ENCODE data around the gene ARAF. TPM values are rescaled to one million over a fixed set of nuclear protein-coding genes. Genes with fewer than 3 reads are reported as not detected.

The ARAF gene
- total RNA-seq, 1 experiment from 2014 or later = 16.5 TPM

GRCh38 chrX:47570794-47571193, 9.8 kb downstream of the ARAF start:
- Histone ChIP-seq H4K20me1 (ENCODE audit: insufficient read depth, low read depth, low read length) (no peaks in the 10 kb centered on the region), H3K4me2 (ENCODE audit: low read depth, low read length, poor library complexity, severe bottlenecking) (no peak overlapping the region), H2AFZ (ENCODE audit: low read length) (no peak overlapping the region), H3K9me3 (ENCODE audit: low read length) (no peaks in the 10 kb centered on the region), H3K4me1 (ENCODE audit: low read length) (no peaks in the 10 kb centered on the region), H3K9me2 (replicated peaks; ENCODE audit: insufficient read depth, low read length) (no peaks in the 10 kb centered on the region), H3K4me3 (ENCODE audit: low read length) (no peak overlapping the region), H3K27ac (ENCODE audit: low read length) (no peak overlapping the region), H3K27me3 (ENCODE audit: low read length) (no peaks in the 10 kb centered on the region), H3K79me2 (ENCODE audit: low read length) (no peaks in the 10 kb centered on the region), H3K36me3 (ENCODE audit: insufficient read depth, low read length) (no peaks in the 10 kb centered on the region), H3K9ac (ENCODE audit: low read length) (no peak overlapping the region)
- no peak for DNase-seq

DNA sequence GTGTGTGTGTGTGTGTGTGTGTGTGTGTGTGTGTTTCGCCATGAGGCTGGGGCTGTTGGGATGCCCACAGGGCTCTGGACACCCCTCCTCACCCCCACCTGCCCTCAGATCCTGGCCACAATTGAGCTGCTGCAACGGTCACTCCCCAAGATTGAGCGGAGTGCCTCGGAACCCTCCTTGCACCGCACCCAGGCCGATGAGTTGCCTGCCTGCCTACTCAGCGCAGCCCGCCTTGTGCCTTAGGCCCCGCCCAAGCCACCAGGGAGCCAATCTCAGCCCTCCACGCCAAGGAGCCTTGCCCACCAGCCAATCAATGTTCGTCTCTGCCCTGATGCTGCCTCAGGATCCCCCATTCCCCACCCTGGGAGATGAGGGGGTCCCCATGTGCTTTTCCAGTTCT, 10.2 kb downstream of the ARAF start:
- H3K79me2 ChIP-seq (ENCODE audit: low read length) = no peaks in the 10 kb centered on the region
- H3K9ac ChIP-seq (ENCODE audit: low read length) = no peak overlapping the region
- no peak overlapping the region for H2AFZ ChIP-seq (ENCODE audit: low read length)
- no peaks in the 10 kb centered on the region for H3K27me3 ChIP-seq (ENCODE audit: low read length)
- no peak for DNase-seq
- no peaks in the 10 kb centered on the region for H3K36me3 ChIP-seq (ENCODE audit: insufficient read depth, low read length)
- no peaks in the 10 kb centered on the region for H4K20me1 ChIP-seq (ENCODE audit: insufficient read depth, low read depth, low read length)
- no peak overlapping the region for H3K4me3 ChIP-seq (ENCODE audit: low read length)
- no peak overlapping the region for H3K4me2 ChIP-seq (ENCODE audit: low read depth, low read length, poor library complexity, severe bottlenecking)
- no peaks in the 10 kb centered on the region for H3K4me1 ChIP-seq (ENCODE audit: low read length)
- no peak overlapping the region for H3K27ac ChIP-seq (ENCODE audit: low read length)
- H3K9me3 ChIP-seq (ENCODE audit: low read length) = no peaks in the 10 kb centered on the region
- H3K9me2 ChIP-seq (replicated peaks; ENCODE audit: insufficient read depth, low read length) = no peaks in the 10 kb centered on the region

GRCh38 chrX:47571896-47572295, 10.9 kb downstream of the ARAF start:
- Histone ChIP-seq H3K9me2 (replicated peaks; ENCODE audit: insufficient read depth, low read length) (no peaks in the 10 kb centered on the region), H3K79me2 (ENCODE audit: low read length) (no peaks in the 10 kb centered on the region), H3K4me3 (ENCODE audit: low read length) (no peak overlapping the region), H3K36me3 (ENCODE audit: insufficient read depth, low read length) (no peaks in the 10 kb centered on the region), H4K20me1 (ENCODE audit: insufficient read depth, low read depth, low read length) (no peaks in the 10 kb centered on the region), H3K27me3 (ENCODE audit: low read length) (no peaks in the 10 kb centered on the region), H3K4me2 (ENCODE audit: low read depth, low read length, poor library complexity, severe bottlenecking) (no peak overlapping the region), H3K27ac (ENCODE audit: low read length) (no peak overlapping the region), H3K9me3 (ENCODE audit: low read length) (no peaks in the 10 kb centered on the region), H3K4me1 (ENCODE audit: low read length) (no peaks in the 10 kb centered on the region), H3K9ac (ENCODE audit: low read length) (no peak overlapping the region), H2AFZ (ENCODE audit: low read length) (no peak overlapping the region)
- no peak for DNase-seq

DNA sequence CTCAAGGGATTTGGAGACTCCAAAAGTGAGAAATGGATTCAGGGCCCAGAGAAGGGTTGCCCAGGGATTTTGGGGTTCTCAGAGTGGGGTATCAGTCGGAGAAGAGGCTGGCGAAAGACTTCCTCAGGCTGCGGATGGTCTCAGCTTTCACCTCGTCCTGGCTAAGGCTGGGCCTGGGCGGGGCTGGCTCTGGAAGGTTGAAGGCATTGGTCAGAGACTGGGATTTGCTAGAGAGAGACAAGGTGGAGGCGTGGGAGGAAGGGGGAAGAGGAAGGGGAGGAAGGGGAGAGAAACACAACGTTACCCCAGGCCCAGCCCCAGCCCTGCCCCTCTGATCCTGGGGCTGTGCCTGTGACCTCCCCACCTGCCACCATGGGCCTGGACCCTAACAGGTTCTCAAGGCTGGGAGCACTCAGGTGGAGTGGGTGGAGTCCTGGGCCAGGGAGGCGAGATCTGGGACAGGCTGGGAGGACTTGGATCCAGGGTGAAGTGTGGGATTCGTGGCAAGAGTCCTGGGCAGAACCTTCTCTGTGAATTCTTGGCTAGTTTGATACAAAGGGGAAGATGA, 11.9 kb downstream of the ARAF start:
- Histone ChIP-seq H3K79me2 (ENCODE audit: low read length) (no peaks in the 10 kb centered on the region), H2AFZ (ENCODE audit: low read length) (no peak overlapping the region), H3K4me1 (ENCODE audit: low read length) (no peaks in the 10 kb centered on the region), H3K9me3 (ENCODE audit: low read length) (no peaks in the 10 kb centered on the region), H3K4me3 (ENCODE audit: low read length) (no peak overlapping the region), H3K36me3 (ENCODE audit: insufficient read depth, low read length) (no peaks in the 10 kb centered on the region), H3K9ac (ENCODE audit: low read length) (no peak overlapping the region), H4K20me1 (ENCODE audit: insufficient read depth, low read depth, low read length) (no peaks in the 10 kb centered on the region), H3K27ac (ENCODE audit: low read length) (no peak overlapping the region), H3K4me2 (ENCODE audit: low read depth, low read length, poor library complexity, severe bottlenecking) (no peak overlapping the region), H3K27me3 (ENCODE audit: low read length) (no peaks in the 10 kb centered on the region), H3K9me2 (replicated peaks; ENCODE audit: insufficient read depth, low read length) (no peaks in the 10 kb centered on the region)
- DNase-seq = peak; percentile 27

DNA sequence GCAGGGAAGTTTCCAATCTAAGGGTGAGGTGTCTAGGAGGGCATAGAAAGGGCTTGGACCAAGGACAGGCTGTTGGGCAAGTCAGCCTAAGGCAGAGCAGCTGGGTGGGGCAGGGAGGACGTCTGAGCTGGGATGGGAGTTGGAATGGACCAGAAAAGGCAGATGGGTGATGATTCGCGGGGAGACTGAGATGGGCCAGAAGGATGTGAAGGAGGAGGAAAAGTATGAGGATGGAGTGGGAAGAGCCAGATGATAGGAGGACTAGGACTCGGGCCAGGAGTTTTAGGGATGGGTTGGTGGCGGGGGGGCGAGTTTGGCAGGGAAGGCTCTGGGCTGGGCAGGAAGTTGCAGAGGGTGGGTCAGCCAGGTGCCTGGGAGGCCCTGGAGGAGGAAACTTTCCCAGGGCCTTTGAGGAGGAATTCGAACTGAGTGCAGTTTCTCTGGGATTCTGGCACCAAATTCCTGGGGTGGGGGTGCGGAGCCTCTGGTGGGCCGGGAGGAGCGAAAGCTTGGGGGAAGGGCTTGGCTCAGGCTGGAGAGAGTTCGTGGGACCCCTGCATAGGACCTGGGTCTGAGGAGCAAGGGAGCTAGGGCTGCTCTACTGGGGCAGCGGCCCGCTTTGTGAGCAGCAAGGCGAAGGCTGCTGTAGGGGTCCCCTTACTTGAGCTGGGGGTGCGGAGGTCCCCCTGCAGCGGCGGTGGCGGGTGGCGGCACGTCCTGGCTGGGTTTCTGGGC, 12.5 kb downstream of the ARAF start:
- Histone ChIP-seq H3K36me3 (ENCODE audit: insufficient read depth, low read length) (no peaks in the 10 kb centered on the region), H4K20me1 (ENCODE audit: insufficient read depth, low read depth, low read length) (no peaks in the 10 kb centered on the region), H3K4me3 (ENCODE audit: low read length) (no peak overlapping the region), H3K9me3 (ENCODE audit: low read length) (no peaks in the 10 kb centered on the region), H3K9me2 (replicated peaks; ENCODE audit: insufficient read depth, low read length) (no peaks in the 10 kb centered on the region), H3K4me1 (ENCODE audit: low read length) (no peaks in the 10 kb centered on the region), H3K79me2 (ENCODE audit: low read length) (no peaks in the 10 kb centered on the region), H2AFZ (ENCODE audit: low read length) (no peak overlapping the region), H3K27me3 (ENCODE audit: low read length) (no peaks in the 10 kb centered on the region), H3K9ac (ENCODE audit: low read length) (no peak overlapping the region), H3K4me2 (ENCODE audit: low read depth, low read length, poor library complexity, severe bottlenecking) (no peak overlapping the region), H3K27ac (ENCODE audit: low read length) (no peak overlapping the region)
- peak; percentile 27 for DNase-seq

- Histone ChIP-seq H3K79me2 (ENCODE audit: low read length) (no peaks in the 10 kb centered on the region), H3K27me3 (ENCODE audit: low read length) (no peaks in the 10 kb centered on the region), H3K4me3 (ENCODE audit: low read length) (no peak overlapping the region), H2AFZ (ENCODE audit: low read length) (no peak overlapping the region), H3K4me1 (ENCODE audit: low read length) (no peaks in the 10 kb centered on the region), H3K4me2 (ENCODE audit: low read depth, low read length, poor library complexity, severe bottlenecking) (no peak overlapping the region), H3K27ac (ENCODE audit: low read length) (no peak overlapping the region), H3K9ac (ENCODE audit: low read length) (no peak overlapping the region), H3K9me3 (ENCODE audit: low read length) (no peaks in the 10 kb centered on the region), H3K36me3 (ENCODE audit: insufficient read depth, low read length) (no peaks in the 10 kb centered on the region), H3K9me2 (replicated peaks; ENCODE audit: insufficient read depth, low read length) (no peaks in the 10 kb centered on the region), H4K20me1 (ENCODE audit: insufficient read depth, low read depth, low read length) (no peaks in the 10 kb centered on the region)
- peak; percentile 29 for DNase-seq
These were observed 13.1 kb downstream of the ARAF start for GRCh38 chrX:47574076-47574546.

GRCh38 chrX:47574547-47575301, 13.7 kb downstream of the ARAF start:
- DNase-seq = peak; percentile 11
- Histone ChIP-seq H3K9me3 (ENCODE audit: low read length) (no peaks in the 10 kb centered on the region), H3K79me2 (ENCODE audit: low read length) (no peaks in the 10 kb centered on the region), H3K4me2 (ENCODE audit: low read depth, low read length, poor library complexity, severe bottlenecking) (no peak overlapping the region), H3K27me3 (ENCODE audit: low read length) (no peaks in the 10 kb centered on the region), H3K4me1 (ENCODE audit: low read length) (no peaks in the 10 kb centered on the region), H3K9ac (ENCODE audit: low read length) (no peak overlapping the region), H3K4me3 (ENCODE audit: low read length) (no peak overlapping the region), H4K20me1 (ENCODE audit: insufficient read depth, low read depth, low read length) (no peaks in the 10 kb centered on the region), H2AFZ (ENCODE audit: low read length) (no peak overlapping the region), H3K27ac (ENCODE audit: low read length) (no peak overlapping the region), H3K9me2 (replicated peaks; ENCODE audit: insufficient read depth, low read length) (no peaks in the 10 kb centered on the region), H3K36me3 (ENCODE audit: insufficient read depth, low read length) (no peaks in the 10 kb centered on the region)
